HG02970 (cell line): ENCODE results near the gene DNAJC15.

ENCODE experiments used
- ATAC-seq: cut with Tn5 transposase; IDR thresholded peaks from one replicate; pipeline ENCODE4 v1.9.1; 2021; ENCODE audit warnings: mild to moderate bottlenecking, moderate library complexity, moderate number of reproducible peaks; ENCODE audit not compliant: unreplicated experiment, low FRiP score

Gene DNAJC15

DNA sequence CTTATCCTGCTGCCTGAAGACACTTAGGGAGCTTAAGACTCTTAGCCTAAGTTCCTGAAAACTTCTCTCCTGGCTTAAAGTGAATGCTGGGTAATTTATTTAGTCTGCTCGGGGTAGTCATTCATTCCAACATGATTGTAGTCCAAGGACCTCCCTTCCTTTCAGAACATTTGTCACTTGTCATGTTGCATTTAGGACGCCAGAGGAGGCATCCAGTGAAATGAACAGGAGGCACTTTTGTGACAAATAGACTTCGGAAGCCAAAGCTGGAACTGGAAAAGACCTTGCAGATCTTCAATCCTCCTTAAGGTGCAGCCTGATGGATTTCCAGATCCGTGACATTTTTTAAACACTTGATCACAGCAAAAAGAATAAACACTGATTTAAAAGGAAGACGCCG is 95.1 kb downstream of the DNAJC15 start:
- no peak for ATAC-seq

DNA sequence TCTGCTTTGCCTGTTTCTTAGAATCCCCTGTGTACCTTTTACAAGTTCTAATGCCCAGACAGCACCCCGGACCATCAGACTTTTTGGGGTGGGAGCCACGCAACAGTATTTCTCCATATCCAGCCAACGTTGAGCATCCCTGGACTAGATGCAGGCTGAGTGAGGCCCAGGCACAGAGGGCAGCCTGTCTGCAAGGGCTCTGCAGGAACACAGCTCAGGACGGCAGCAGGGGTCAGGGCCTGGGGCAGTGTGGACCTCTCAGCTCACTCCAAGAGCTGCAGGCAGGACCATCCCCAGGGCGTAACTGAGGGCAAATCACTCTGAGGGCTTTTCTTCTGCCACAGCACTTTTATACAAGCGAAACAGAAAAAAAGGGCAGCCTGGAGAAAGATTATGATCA is 95.8 kb downstream of the DNAJC15 start:
- no peak for ATAC-seq

DNA sequence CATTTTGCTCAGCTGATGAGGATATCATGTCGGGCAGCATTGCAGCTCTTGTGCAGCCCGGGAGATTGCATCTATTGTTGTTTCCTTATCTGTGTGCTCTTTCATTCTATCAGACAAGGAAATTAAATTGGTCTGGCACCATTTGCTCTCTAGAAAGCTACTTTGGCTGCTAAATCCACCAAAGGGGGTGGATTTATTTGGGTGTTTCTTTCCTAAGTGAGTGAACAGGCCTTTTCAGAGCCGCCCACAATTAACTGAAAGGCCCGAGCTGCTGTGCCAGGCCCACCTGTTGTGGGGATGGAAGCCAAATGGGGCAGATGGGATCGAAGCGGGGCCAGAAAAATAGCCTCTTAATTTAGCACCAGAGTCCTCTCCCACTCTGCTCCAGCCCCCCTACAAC is 99.4 kb downstream of the DNAJC15 start:
- ATAC-seq: no peak

DNA sequence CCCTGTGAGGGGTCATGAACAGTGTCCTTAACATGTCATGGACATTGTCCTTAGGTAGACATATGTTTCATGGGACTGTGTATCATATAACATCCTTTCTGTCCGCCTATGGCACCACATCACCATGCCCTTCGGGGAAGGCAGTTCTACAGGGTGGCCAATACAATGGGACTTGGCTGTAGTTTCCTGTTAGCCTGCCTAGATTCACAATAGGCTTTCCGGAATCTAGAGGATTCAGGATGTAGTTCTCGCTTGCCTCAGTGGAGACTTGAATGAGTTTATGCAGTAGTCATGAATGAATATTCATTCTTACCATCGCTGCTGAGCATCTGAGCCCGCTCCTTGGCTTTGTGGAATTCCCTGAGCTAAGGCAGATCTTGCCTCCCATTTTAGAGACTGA is 100.5 kb downstream of the DNAJC15 start:
- ATAC-seq: no peak

DNA sequence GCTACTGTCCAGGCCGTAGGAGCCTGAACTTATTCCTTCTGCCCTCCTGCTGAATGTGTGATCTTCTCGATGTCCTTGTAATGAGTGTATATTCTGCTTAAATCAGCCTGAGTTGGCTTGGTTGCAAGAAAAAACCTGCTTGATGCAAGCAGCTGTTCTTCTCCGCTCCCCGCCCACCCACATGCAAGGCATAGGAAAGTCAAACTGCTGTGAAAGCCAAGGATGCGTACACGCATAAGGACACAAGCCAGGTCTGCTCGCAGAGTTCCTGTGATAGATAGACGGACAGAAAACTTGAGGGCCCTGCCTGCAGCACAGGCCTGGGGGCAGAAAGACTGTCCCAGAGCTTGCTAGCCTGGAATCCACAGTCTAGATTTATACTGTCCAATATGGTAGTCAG is 101.1 kb downstream of the DNAJC15 start:
- ATAC-seq: no peak

DNA sequence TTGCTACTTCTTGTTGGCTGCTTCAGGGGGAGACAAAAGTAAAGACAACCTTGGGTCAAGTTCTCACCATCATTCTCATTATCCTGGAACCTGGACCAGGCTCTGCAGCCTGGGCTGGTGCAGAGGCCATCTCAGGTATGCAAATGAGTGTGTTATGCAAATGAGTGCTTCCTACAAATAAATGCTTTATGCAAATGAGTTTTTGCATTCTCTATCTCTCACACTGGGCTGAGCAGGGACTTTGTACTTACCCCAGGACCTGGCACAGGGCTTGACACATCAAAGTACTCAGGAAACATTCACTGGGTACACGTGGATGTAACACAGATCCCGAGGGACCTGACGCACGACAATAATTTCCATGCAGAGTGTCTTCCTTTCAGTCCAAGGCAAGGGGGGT is 103.0 kb downstream of the DNAJC15 start:
- no peak for ATAC-seq

DNA sequence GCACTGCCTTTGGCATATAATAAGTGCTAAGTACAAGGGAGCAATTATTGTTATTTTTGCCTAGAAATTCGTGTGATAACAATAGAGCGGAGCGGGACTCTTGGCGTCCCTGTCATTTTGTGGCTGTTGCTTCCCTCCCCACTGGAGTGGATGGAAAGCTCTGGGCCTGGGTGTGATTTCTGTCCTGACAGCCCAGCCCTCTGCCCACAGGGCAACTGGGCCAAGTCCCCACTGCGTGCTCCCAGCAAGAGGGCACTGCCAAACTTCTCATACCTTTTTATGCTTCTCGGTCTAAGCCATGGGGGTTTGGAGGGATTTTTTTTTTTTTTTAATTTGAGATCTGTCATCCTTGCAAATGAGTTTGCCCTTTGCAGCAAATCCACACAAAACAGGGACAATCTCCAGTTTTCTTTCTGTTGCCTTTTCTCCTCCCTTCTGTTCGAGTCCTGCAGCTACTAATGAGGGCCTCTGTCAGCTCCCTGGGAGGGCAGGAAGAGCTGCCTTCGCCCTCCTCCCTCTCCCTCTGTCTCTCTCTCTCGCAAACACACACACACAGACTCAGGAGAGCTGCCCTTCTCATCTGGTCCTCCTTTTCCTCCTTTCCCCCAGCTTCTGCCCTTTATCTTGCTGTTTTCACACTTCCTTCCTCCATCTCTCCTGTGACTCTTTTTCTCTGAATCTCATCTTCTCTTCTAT is 103.9 kb downstream of the DNAJC15 start:
- ATAC-seq: no peak

DNA sequence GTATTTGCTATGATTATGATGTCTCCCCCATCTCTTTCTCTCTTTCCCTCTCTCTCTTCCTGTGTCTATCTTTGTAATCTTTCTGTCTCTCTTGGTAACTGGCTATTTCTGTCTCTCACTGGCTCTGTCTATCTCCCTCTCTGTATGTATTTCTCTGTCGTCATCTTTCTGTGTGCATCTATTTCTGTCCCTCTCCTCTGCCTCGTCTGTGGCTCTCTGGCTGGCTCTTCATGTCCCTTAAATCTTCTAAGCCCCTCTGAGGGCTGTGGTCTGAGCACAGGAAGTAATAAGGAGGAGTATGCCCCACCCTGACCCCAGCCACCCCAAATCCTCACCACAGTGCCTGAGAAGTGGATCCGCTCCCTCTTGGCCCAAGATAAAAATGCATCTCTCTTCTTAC is 104.4 kb downstream of the DNAJC15 start:
- no peak for ATAC-seq

DNA sequence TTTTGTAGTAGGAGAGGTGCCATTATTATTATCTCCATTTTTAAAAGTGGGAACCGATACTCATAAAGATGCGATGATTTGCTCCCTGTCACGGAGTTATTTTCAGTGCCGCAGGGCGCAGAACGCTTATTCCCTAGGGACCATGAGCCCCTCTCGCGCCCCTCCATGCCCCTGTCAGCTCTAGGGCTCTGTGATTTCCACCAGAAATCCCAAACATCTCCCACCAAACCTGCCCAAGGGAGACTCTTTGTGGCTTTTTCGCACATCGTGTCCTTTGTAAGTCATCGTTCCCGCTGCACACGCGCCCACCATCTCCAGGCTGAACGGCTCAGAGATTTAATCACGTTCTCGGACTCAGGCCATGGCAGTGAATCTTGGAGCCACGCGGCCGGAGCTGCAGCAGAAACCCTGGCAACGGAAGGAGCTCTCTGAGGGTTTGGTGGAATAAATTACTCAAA is 105.1 kb downstream of the DNAJC15 start:
- ATAC-seq: no peak

DNA sequence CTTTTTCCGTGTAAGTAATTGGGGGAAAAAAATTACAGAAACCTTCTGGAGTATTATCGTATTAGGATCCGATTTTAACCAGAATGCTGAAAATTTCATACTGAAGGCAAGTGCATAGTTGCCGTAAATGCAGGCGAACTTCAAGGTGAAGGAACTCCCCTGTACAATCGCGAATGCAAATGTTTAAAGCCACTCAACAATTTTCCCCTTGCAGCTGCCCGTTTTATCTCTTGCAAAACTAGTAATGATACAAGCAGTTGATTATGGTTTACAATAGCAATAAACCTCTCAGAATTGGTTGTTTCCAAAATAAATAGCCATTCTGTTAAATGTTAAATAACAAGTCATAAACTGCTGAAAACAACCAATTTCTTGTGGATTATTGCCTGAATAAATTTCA is 105.7 kb downstream of the DNAJC15 start:
- no peak for ATAC-seq

DNA sequence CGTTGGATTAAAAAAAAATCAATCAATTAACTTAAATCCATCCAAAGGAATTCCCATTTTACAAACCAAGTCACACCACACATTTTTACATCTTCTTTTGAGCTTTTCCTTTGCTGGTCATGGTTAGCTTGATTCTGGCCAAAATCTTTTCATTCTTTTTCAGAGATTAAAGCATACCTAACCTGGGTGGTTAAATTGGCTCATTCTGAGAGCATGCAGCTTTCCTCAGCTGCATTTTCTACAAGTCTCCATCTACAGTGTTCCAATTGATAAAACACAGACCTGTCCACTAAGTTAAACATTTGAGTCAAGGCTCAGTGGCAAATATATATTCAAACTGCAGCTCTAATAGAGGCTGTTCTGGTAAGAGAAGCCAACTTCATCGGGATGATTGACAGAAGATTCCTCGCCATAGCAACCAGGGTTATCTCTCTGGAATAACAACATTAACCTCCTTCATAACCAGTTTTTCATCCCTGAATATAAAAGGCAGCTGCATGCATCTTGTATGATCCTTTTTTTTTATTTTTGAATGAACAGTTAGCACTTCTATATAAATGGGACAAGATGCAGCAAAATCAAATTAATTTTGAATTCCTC is 106.2 kb downstream of the DNAJC15 start:
- no peak for ATAC-seq

DNA sequence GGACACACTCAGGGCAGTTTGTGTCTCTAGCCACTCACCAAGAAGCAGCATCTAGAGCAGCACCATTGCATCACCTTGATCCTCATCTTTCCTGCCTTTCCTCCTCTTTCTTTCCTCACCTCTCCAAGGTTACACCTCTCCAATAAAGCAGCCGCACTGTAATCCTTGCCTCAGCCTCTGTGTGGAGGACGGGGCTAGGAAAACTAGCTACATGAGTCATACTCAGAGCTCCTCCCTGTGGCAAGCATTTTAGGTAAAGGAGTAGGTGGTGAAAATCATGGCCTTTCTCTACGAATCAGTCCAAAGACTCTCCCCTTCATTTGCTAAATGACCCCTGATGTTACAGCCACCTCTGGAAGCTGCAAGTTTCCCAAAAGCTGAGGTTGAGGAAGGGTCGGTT is 108.9 kb downstream of the DNAJC15 start:
- no peak for ATAC-seq

DNA sequence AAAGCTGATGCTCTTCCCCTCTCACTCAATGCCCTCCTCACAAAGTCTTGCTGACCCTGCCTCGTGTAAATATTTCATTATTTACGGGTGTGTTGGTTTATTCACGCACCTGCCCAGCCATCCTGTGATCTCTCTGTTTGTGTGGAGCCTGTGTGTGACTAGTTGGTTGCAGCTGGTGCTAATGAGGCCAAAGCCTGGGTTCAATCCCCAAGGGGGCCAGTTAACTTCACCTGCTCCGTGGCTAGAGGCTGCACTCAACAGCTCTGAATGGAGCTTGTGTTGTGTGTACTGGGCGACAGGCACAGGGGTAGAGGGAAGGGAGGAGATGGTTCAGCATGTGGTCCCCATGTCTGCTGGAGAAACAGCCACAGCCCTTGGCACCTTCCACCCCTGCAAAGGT is 109.5 kb downstream of the DNAJC15 start:
- no peak for ATAC-seq

DNA sequence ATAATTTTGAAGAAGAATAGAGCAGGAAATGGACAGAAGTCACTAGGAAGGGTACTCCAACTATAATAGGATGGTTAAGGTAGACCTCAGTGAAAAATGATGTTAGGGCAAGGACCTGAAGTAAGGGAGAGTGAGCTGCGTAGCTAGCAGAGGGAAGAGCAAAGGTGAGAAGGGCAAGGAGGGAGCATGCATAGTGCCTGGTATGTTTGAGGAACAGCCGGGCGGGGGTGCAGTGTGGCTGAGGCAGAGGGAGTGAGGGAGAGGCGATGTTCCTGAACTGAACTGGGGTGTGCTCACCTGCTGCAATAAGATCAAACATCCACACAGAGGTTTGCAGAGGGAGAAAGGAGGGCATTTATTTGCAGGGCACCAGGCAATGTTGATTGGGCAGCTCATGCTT is 110.4 kb downstream of the DNAJC15 start:
- no peak for ATAC-seq

DNA sequence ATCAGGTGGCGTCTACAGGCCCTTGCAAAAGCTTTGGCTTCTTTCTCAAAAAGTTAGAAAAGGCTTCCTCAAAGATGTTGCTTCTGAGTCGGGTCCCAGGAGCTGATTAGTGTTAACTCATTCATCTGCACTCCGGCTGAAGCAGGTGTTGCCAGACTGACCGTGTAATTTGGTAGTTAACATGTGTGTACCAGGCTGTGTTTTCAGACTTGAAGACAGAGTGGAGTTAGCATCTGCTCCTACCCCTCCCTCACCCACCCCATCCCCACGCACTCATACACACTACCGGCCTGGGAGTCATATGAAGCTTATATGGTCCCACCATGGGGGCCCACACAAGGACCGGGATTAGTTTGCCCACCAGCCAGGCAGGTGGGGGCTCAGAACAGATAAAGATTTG is 111.5 kb downstream of the DNAJC15 start:
- no peak for ATAC-seq

DNA sequence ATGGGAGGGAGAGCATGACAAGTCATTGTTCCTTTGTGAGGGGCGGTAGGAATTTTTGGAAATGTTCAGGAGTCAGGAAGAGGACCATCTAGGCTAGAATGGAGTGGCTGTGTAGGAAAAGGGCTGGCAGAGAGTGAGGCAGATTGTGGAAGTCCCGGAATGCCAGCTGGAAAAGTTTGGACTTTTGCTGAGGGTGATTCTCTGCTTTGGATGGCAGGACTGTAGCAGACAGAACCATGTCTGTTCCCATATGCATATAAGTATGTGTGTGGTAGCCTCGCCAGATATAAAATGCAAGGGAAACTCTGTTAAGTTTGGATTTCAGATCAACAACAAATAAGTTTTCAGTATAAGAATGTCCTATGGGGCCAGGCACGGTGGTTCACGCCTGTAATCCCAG is 112.1 kb downstream of the DNAJC15 start:
- no peak for ATAC-seq

DNA sequence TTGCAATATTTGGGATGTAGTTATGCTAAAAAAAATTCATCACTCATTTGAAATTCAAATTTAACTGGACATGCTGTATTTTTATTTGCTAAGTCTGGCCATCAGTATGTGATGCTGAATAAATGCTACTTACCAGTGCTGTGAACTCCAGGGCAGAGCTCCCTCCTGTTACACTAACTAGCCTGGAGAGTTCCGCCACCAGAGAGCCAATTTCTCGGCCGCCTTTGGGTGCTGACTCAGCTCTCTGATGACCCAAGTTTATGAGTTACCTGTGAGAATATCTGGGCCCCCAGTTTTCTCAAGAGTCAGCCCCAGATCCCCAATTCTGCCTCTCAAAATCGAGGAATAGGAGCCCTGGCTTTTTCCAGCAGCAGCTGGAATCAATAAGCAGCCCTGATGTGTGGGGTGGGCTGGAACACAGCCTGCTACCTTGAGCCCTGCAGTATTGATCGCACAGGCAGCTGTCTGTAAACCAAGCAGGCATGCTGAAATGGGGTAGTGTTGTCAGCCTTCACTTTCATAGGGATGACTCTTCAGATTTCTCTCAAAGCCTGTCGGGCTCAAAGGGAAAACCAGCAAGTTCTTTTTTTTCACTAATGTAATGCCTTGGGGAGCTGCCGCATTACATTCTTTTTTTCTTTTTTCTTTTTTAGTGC is 113.7 kb downstream of the DNAJC15 start:
- no peak for ATAC-seq

DNA sequence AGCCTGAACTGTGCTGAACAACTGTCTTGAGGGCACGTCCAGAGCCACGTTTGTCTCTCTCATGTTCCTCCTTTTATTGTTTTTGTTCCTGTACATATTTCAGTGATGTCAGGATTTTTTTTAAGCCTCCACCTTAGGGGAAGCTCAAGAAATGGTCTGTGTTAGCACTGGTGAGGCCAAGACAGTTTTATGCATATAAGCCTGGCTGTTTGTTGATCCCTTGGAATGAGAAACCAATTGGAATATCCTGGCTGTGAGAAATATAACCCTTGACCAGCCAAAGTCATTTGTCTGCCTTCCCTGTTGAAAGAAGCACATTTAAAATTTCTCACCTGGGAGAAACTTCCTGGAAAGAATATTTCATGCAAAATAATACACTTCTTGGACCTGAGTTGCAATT is 115.8 kb downstream of the DNAJC15 start:
- ATAC-seq: no peak

DNA sequence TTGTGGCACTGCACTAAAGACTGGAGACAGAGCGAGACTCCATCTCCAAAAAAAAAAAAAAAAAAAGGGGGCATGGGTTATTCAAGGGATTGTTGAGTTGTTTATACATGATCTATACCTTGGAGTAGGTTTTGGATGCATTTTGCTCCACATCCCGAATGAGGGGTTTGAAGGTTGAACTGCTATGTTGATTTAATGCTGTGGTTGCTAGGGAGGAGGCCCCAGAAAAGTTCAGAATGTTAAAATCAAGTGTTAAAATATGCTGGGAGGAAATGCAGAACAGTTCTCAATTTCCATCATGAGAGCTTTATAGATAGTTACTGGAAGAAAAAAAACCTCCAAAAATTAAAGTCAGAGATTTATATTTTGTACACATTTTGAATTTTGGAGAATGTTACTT is 116.5 kb downstream of the DNAJC15 start:
- ATAC-seq: no peak

DNA sequence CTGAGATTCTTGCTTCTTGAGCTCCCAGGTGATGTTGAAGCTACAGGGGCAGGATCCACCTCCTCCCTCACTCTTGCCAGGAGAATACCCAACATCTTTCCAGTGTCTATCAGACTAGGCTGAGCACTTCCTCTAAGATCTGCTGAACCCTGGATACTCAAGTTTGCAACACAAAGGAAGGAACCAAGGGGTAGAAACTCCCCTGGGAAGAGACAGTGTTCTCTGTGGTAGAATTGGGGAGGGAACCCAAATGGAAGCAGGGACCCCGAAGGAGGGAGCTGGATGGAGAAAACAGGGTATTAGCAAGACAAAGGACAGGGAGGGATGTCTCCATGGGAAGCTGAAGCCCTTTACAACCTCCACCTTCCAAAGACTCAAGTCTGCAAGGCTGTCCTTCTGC is 117.6 kb downstream of the DNAJC15 start:
- ATAC-seq: no peak

DNA sequence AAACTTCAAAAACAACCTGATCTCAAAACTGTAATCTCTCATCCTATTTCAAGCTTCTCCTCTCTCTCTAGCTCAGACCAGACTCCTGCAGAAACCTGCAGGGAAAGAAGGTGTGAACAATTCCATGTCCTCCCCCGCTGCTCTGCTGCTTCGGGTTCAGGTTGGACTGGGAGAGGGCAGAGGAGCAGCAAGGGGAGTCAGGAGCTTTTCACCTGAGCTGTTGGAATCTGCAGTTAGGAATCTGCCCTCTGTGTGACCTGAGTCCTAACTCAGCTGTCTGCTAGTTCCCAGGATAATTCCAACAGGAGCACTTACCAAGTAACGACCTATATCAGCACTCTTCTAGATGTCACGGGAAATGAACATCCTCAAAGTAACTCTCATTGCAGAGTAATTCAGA is 118.3 kb downstream of the DNAJC15 start:
- ATAC-seq: no peak

DNA sequence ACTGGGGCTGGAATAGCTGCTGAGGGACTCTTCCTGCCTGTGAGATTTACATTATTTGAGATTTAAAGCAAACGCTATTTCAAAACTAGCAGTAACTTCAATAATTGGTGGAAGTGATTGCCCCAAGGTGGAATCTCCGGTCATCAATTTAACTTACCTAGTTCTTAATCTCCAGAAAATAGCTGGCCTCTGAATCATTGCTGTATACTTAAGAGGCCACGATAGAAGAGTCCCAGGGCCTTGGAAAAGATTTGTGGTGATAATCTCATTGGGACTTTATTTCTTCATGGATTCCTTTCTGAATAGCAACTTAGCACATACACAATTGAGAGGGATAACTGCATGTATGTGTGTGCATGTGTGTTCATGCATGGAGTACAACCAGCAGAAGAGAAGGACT is 120.2 kb downstream of the DNAJC15 start:
- no peak for ATAC-seq
